Lower lobe of right lung (tissue), 2 donors: ENCODE results near the gene CCDC93. TPM values are rescaled to one million over a fixed set of nuclear protein-coding genes. Genes with fewer than 3 reads are reported as not detected.

Experiments used
- ATAC-seq, 2 donors: fragments of 200-7000 bp; cut with Tn5 transposase; one replicate each; pipeline ENCODE4 v1.9.1; 2020 to 2022; ENCODE audit warnings: mild to moderate bottlenecking in 2 of 2, moderate library complexity in 2 of 2
- DNase-seq: peaks from one replicate; pipeline ENCODE4 v3.0.0-alpha.2; 2020
- H3K27ac ChIP-seq: fragments of 200-600 bp; one replicate; pipeline ENCODE4 v1.8.0; 2022
- H3K27me3 ChIP-seq: fragments of 200-600 bp; one replicate; pipeline ENCODE4 v1.8.0; 2022; ENCODE audit warnings: low read depth
- H3K36me3 ChIP-seq: fragments of 200-600 bp; one replicate; pipeline ENCODE4 v1.8.0; 2022; ENCODE audit warnings: mild to moderate bottlenecking
- H3K4me1 ChIP-seq: fragments of 200-600 bp; one replicate; pipeline ENCODE4 v1.8.0; 2022
- H3K4me3 ChIP-seq: fragments of 200-600 bp; one replicate; pipeline ENCODE4 v1.8.0; 2022; ENCODE audit warnings: mild to moderate bottlenecking
- H3K9me3 ChIP-seq: fragments of 200-600 bp; one replicate; pipeline ENCODE4 v1.8.0; 2022
- CTCF ChIP-seq: fragments of 200-600 bp; IDR thresholded peaks from one replicate; pipeline ENCODE4 v1.8.0; 2022; ENCODE audit warnings: antibody characterized with exemption, mild to moderate bottlenecking
- intact Hi-C: fragments of 100-400 bp; cut with DNase I; formaldehyde crosslinking; loops from one replicate; pipeline ENCODE4 v1.11.0; 2022
- total RNA-seq: library from RNA; stranded (reverse); fragmentation: NEBNext Ultra II Directional; extraction: Animal tissue kit (Norgen Biotek cat#: 25700); gene quantifications from one replicate; pipeline ENCODE4 v1.2.1, GENCODE V29; 2021
- donor health status: DM: no; HTN: yes; CAD: no; lungs with severe emphysema.

The CCDC93 gene
- total RNA-seq, 1 donor from 2014 or later = 47.3 TPM

- Histone ChIP-seq H3K4me3 (no peak overlapping the region), H3K4me1 (no peaks in the 10 kb centered on the region), H3K9me3 (peaks cover 11% of the 10 kb centered on the region), H3K36me3 (no peaks in the 10 kb centered on the region), H3K27me3 (no peaks in the 10 kb centered on the region), H3K27ac (no peak overlapping the region)
- no peak for TF ChIP-seq CTCF
- ATAC-seq (no peak), DNase-seq (no peak)
- intact Hi-C loops = no loop called here
Observed at GRCh38 chr2:117902933-117903332, 110.9 kb downstream of the CCDC93 start.

GRCh38 chr2:117888897-117889296 is 125.0 kb downstream of the CCDC93 start:
- no peak for TF ChIP-seq CTCF
- ATAC-seq (no peak), DNase-seq (no peak)
- Histone ChIP-seq H3K9me3 (no peaks in the 10 kb centered on the region), H3K4me1 (no peaks in the 10 kb centered on the region), H3K4me3 (no peak overlapping the region), H3K27ac (no peak overlapping the region), H3K27me3 (no peaks in the 10 kb centered on the region), H3K36me3 (no peaks in the 10 kb centered on the region)
- intact Hi-C loops = no loop called here

GRCh38 chr2:117885308-117885707 is 128.6 kb downstream of the CCDC93 start:
- Histone ChIP-seq H3K27me3 (no peaks in the 10 kb centered on the region), H3K9me3 (no peaks in the 10 kb centered on the region), H3K4me1 (no peaks in the 10 kb centered on the region), H3K4me3 (no peak overlapping the region), H3K36me3 (no peaks in the 10 kb centered on the region), H3K27ac (no peak overlapping the region)
- no peak for TF ChIP-seq CTCF
- DNase-seq (no peak), ATAC-seq (no peak)
- intact Hi-C loops = no loop called here

- Histone ChIP-seq H3K27ac (no peak overlapping the region), H3K27me3 (no peaks in the 10 kb centered on the region), H3K4me3 (no peak overlapping the region), H3K9me3 (no peaks in the 10 kb centered on the region), H3K4me1 (no peaks in the 10 kb centered on the region), H3K36me3 (no peaks in the 10 kb centered on the region)
- DNase-seq = no peak
- intact Hi-C loops = no loop called here
- TF ChIP-seq CTCF = no peak
- no peak for ATAC-seq
Observed at GRCh38 chr2:117879003-117879402, 134.9 kb downstream of the CCDC93 start.

GRCh38 chr2:117875786-117876185 is 138.1 kb downstream of the CCDC93 start:
- ATAC-seq (no peak), DNase-seq (no peak)
- intact Hi-C loops = no loop called here
- TF ChIP-seq CTCF = no peak
- no peaks in the 10 kb centered on the region for H3K4me1 ChIP-seq
- H3K9me3 ChIP-seq = no peaks in the 10 kb centered on the region
- H3K27me3 ChIP-seq = no peaks in the 10 kb centered on the region
- no peak overlapping the region for H3K27ac ChIP-seq
- no peaks in the 10 kb centered on the region for H3K36me3 ChIP-seq
- H3K4me3 ChIP-seq = no peak overlapping the region

Other genes starting within 250 kb of the CCDC93 start
- gene DDX18, start 199.4 kb downstream of the CCDC93 start, total RNA-seq = 48.0 TPM
- gene INSIG2, start 74.4 kb upstream of the CCDC93 start, total RNA-seq = 25.6 TPM